Bronchial epithelial cell (primary cell): ENCODE data around the gene CTAGE1. TPM values are rescaled to one million over a fixed set of nuclear protein-coding genes. Genes with fewer than 3 reads are reported as not detected.

Source experiments
- DNase-seq: peaks from one replicate; pipeline ENCODE4 v3.0.0-alpha.2; 2010; ENCODE audit warnings: low read depth
- FAIRE-seq: peaks from 2 replicates; lab custom pipeline; 2011; peaks lifted over from hg19 to GRCh38; lab: Jason Lieb, UNC
- H3K27me3 ChIP-seq: 2 replicates; pipeline ENCODE4 v1.5.1; 2011; ENCODE audit warnings: low read length; ENCODE audit not compliant: control insufficient read depth, insufficient read depth
- H3K36me3 ChIP-seq: 2 replicates; pipeline ENCODE4 v1.5.1; 2011; ENCODE audit warnings: low read length; ENCODE audit not compliant: control insufficient read depth, insufficient read depth
- H3K4me3 ChIP-seq: 2 replicates; pipeline ENCODE4 v1.5.1; 2011; ENCODE audit warnings: mild to moderate bottlenecking, low read depth, low read length, control low read depth
- CTCF ChIP-seq: IDR thresholded peaks from 2 replicates; pipeline ENCODE4 v1.5.1; 2011; ENCODE audit warnings: mild to moderate bottlenecking, moderate library complexity, low read length, control low read depth, inconsistent platforms; ENCODE audit not compliant: insufficient read depth, severe bottlenecking
- total RNA-seq: library from RNA; depleted of rRNA; stranded (reverse); fragments of >200 nt; gene quantifications from 2 replicates; pipeline ENCODE4 v1.2.1, GENCODE V29; 2014

CTAGE1 gene
- total RNA-seq, 1 donor from 2014 or later: not detected

DNA sequence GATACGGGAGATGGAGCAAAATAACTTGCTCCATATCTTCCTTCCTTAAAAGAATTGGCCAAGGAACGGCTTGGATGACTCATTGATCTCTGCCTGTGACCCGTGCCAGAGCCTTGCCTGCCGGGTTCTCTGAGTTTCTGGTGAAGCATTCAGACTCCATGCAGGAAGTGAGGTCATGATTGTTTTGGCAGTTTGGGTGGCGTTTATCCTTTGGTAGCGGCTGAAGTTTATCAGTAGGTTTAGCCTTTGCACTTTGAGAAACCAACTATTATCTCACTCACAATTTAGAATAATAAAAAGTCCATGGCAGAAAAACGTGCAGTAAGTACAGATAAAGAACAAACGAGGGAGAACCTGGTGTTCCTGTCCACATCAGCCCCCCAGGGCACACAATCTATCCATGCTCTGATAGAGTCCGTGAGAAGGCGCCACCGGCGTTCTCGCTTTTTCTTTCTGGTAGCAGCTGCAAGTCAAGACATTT lies 15.0 kb upstream of the CTAGE1 start:
- Histone ChIP-seq H3K36me3 (no peaks in the 10 kb centered on the region), H3K4me3 (no peak overlapping the region), H3K27me3 (no peaks in the 10 kb centered on the region)
- DNase-seq (peak; percentile 95), FAIRE-seq (no peak)
- TF ChIP-seq CTCF: no peak

GRCh38 chr18:22429564-22429963 lies 11.8 kb upstream of the CTAGE1 start:
- Histone ChIP-seq H3K4me3 (no peak overlapping the region), H3K36me3 (no peaks in the 10 kb centered on the region), H3K27me3 (no peaks in the 10 kb centered on the region)
- DNase-seq (no peak), FAIRE-seq (no peak)
- TF ChIP-seq CTCF: no peak

DNA sequence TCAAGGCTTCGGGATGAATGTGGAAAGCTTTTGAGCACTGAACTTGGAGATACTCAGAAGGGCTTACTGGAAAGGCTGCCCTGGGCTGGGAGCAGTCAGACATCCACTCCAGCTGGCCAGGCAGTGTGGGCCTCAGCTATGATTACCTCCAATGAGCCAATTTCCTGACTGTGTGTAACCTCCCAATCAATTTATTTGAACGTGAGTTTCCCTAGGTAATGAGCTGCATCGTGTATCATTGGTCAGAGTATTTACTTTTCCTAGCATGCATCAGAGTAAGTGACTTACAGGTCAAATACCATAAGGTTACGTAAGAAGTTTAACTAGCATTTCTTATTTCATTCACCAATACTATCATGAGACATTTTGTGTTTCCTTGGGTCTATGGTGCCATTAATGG lies 11.0 kb upstream of the CTAGE1 start:
- FAIRE-seq (no peak), DNase-seq (peak; percentile 78)
- Histone ChIP-seq H3K27me3 (no peaks in the 10 kb centered on the region), H3K4me3 (no peak overlapping the region), H3K36me3 (no peaks in the 10 kb centered on the region)
- no peak for TF ChIP-seq CTCF

GRCh38 chr18:22427822-22428549 lies 10.3 kb upstream of the CTAGE1 start:
- Histone ChIP-seq H3K36me3 (no peaks in the 10 kb centered on the region), H3K27me3 (no peaks in the 10 kb centered on the region), H3K4me3 (no peak overlapping the region)
- DNase-seq (no peak), FAIRE-seq (no peak)
- no peak for TF ChIP-seq CTCF

DNA sequence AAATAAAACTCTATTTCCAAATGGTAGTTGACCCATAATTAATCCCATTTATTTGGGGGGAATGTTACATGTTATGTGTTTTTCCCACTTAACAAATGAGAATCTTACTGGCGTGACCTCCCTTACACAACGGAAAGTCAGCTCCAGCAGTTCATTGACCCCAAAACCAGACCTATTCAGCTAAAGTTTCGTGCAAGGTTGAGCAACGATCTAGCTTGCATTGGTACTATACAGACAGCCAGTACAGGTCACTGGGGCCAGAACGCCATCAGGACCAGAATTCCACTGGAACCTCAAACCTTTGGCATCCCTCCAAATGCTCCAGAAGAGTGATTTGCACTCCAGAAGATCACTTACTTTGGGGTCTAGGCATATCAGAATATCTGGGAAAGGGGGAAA lies 6.8 kb upstream of the CTAGE1 start:
- no peak for TF ChIP-seq CTCF
- H3K4me3 ChIP-seq: no peak overlapping the region
- DNase-seq (no peak), FAIRE-seq (no peak)
- no peaks in the 10 kb centered on the region for H3K27me3 ChIP-seq
- H3K36me3 ChIP-seq: no peaks in the 10 kb centered on the region
